IPS-18c (cell line): ENCODE data around the gene GCNT4.
"Not testable (repeated sequence)": the region's sequence is repeated elsewhere in the genome, so short reads cannot be mapped to it uniquely, and the experiment has no call there.

Source experiments
- H3K4me3 ChIP-seq: 2 replicates; pipeline ENCODE4 v1.7.0; 2013; ENCODE audit warnings: low read depth, mild to moderate bottlenecking, low read length, moderate library complexity; ENCODE audit not compliant: insufficient read depth
- H3K9me3 ChIP-seq: one replicate; pipeline ENCODE4 v1.6.1; 2013; ENCODE audit warnings: mild to moderate bottlenecking, low read length, moderate library complexity; ENCODE audit not compliant: control insufficient read depth, insufficient read depth

GCNT4 gene, protein sequence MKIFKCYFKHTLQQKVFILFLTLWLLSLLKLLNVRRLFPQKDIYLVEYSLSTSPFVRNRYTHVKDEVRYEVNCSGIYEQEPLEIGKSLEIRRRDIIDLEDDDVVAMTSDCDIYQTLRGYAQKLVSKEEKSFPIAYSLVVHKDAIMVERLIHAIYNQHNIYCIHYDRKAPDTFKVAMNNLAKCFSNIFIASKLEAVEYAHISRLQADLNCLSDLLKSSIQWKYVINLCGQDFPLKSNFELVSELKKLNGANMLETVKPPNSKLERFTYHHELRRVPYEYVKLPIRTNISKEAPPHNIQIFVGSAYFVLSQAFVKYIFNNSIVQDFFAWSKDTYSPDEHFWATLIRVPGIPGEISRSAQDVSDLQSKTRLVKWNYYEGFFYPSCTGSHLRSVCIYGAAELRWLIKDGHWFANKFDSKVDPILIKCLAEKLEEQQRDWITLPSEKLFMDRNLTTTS

DNA sequence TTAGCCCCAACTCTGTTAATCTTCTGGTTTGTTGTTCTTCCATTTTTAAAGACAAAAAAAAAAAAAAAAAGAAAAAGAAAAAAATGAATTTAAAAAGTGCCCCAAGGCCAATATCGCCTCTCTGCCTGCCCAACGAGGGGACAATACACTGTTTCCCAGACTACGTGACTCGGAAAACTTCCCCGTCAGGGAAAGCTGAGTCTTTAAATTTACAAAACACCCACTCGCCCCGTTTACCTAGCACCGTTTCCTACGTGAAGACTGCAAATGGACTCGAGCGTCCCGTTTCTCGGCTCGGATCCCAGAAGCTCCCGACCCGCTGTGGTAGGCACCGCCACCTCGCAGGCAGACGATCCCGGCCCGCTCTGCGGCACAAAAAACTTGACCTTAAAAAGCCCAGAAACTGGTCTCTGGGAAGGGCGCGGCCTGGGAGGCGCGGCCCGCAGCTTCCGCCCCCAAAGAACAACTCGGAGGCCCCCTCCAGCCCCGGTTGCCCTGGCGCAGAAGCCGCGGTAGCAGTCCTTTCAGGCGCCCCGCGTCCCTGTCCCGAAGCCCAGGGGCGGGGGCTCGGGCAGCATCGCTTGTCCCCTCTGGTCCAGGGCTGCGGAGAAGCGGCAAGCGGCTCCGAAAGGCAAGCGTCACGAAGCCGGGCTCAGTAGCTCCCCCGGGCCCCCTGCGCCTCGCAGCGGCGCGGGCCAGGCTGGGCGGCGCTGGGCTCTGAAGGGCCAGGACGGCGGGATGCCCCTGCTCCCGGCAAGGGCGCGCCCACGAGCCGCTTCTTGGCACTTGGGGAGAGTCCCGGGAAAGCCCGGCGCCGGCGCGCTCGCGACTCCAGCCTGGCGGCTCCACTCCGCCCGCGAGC is at the start of gene GCNT4:
Gene GCNT4 (minus strand): TSS at position 367 of the 862 bp plus-strand sequence. CDS start 22,521 bp downstream, outside the sequence.
- H3K4me3 ChIP-seq, result peak within 1 kb of the TSS; percentile 69
- H3K9me3 ChIP-seq, result no peaks in the 10 kb centered on the region

- not testable (repeated sequence) for H3K4me3 ChIP-seq
These were observed 43.6 kb upstream of the GCNT4 start for GRCh38 chr5:75095956-75096355.

DNA sequence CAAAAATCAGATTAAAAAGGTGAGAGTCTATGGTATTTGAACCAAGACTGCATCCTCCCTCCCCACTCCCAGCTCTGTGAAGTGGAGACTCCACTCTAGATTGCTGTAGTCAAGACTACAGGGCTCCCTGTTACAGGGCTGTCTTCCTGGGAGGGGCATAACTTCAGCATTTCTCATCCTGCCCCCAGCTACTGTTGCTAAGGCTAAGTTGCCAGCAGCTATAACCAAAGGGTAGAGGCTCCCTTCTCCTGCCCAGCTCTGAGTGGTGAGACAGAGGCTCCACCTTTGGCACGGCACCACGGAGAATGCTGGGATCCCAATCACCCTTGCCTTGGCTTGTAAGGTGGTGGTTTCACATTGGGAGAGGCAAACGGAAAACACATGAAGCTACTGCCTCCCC is 39.2 kb upstream of the GCNT4 start:
- no peak overlapping the region for H3K4me3 ChIP-seq

More at GRCh38 chr5:75095956-75096355, 43.6 kb upstream of the GCNT4 start:
- H3K9me3 ChIP-seq, result not testable (repeated sequence)

DNA sequence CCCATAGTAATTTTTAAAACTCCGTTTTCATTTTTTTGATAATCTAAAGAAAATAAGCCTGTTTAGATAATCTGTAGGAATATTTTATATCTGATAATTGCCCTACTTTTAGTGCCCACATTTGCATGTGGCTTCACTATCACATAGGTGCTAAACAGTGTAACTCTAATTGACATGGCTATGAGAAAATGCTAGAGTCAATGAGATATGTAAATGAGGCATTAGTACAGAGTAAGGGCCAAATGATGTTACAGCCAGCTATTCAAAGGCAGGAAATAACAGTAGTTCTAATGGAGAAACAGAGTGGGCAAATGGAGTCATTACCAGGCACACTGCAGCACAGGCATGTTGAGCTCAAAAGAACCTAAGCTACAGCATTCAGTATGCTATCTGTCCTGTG is 37.3 kb upstream of the GCNT4 start:
- no peaks in the 10 kb centered on the region for H3K9me3 ChIP-seq
- H3K4me3 ChIP-seq, result no peak overlapping the region

More for the DNA sequence above, 39.2 kb upstream of the GCNT4 start:
- H3K9me3 ChIP-seq, result no peaks in the 10 kb centered on the region

DNA sequence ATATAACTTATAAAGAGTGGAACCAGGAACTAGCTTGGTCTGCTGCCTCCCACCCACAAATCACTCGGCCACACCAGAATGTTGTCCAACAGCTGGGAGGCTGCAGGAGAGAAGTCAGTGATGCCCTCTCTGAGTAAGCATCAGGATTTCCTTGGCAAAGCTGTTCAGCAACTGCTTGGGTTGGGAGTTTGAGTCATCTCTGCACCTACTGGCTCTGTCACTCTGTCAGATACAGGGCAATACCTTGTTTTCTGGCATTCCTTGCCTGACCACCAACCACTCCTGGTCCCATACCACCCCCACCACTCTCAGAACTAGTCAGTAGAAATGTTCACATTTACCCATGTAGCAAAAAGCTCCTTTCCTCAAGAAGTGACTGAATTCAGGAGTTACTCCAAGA is 36.8 kb upstream of the GCNT4 start:
- Histone ChIP-seq H3K4me3 (no peak overlapping the region; the same call in 1 of the 2 replicates), H3K9me3 (no peaks in the 10 kb centered on the region)

- Histone ChIP-seq H3K9me3 (no peaks in the 10 kb centered on the region), H3K4me3 (no peak overlapping the region)
These were observed 36.3 kb upstream of the GCNT4 start for GRCh38 chr5:75088648-75089047.

DNA sequence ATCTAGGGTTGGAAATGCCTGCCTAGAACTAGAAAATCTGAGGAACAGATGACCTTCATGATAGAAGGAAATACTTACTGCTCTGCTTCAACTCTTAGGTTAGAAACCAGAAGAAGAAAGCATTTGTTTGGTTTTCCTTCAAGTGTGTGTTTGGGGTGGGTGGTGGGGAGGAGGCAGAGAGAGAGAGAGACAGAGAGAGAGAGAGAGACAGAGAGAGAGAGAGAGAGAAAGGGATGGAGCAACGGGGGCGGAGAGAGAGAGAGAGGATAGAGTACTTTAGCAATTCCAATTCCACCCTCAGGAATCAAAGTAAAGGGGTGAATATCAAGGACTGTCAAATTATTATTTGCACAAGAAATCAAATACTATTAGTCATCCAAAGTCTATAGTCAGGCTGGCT is 29.2 kb upstream of the GCNT4 start:
- Histone ChIP-seq H3K4me3 (no peak overlapping the region), H3K9me3 (no peaks in the 10 kb centered on the region)

- H3K4me3 ChIP-seq, H3K9me3 ChIP-seq: not testable (repeated sequence)
These were observed 27.0 kb upstream of the GCNT4 start for GRCh38 chr5:75079346-75079745.

DNA sequence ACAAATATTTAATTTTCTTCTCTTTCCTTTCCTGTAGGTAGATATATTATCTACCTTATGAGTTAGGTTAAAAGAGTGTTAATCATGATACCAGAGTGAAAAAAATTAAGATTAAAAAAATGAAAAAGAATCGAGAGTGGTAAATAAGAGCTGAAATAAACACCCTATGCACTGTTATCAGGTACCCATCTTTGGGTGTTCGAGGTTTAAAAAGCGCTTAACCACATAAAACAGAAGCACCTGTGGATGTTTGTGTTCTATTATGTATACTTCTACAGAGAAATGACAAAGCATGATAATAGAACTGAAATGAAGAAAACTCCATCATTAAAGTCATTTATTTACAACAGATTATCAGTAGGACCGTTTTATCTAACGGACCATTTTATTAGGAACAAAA is 25.7 kb upstream of the GCNT4 start:
- H3K4me3 ChIP-seq, result no peak overlapping the region
- no peaks in the 10 kb centered on the region for H3K9me3 ChIP-seq

DNA sequence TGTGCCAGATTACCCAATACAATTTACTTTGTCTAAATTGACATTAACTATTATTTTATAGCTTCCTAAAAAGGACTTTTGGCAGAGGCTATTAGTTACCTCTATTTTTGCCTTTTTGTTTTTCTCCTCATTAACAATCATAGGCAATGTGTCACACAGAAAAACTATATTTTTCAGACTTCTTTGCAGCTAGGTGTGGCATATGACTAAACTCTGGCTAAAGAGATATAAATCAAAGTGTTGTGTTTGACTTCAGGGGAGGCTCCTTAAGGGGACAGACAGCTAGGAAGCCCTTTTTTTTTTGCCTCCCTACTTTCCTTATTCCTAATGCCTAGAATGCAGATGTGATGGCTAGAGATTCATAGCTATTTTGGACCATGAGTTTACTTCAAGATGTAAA is 19.7 kb upstream of the GCNT4 start:
- H3K9me3 ChIP-seq, result no peaks in the 10 kb centered on the region
- H3K4me3 ChIP-seq, result no peak overlapping the region

GRCh38 chr5:75071100-75071499 is 18.7 kb upstream of the GCNT4 start:
- Histone ChIP-seq H3K4me3 (no peak overlapping the region), H3K9me3 (no peaks in the 10 kb centered on the region)

GRCh38 chr5:75067434-75067833 is 15.1 kb upstream of the GCNT4 start:
- no peaks in the 10 kb centered on the region for H3K9me3 ChIP-seq
- no peak overlapping the region for H3K4me3 ChIP-seq

DNA sequence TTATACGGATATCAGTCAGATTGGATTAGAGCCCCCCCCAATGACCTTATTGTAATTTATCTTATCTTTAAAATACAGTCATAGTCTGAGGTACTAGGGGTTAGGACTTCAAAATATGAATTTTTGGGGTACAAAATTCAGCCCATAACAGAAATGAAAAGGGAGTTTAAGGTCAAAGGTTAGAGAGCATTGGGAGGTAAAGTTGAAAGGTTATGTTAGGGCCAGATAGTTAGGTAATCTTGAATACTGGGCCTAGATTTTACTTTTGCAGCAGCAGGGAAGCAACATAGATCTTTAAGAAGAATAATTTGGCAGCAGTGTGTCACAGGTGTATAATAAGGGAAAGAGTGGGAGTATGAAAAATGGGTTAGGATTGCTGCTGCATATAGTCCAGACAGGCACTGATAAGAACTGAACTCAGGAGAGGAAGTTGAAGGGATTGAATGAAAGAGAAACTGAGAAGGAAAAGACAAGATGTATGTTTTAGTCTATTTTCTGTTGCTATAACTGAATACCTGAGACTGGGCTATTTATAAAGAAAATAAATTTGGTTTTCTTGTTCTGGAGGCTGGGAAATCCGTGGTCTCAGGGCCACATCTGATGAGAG is 10.7 kb upstream of the GCNT4 start:
- Histone ChIP-seq H3K9me3 (no peaks in the 10 kb centered on the region), H3K4me3 (no peak overlapping the region)

DNA sequence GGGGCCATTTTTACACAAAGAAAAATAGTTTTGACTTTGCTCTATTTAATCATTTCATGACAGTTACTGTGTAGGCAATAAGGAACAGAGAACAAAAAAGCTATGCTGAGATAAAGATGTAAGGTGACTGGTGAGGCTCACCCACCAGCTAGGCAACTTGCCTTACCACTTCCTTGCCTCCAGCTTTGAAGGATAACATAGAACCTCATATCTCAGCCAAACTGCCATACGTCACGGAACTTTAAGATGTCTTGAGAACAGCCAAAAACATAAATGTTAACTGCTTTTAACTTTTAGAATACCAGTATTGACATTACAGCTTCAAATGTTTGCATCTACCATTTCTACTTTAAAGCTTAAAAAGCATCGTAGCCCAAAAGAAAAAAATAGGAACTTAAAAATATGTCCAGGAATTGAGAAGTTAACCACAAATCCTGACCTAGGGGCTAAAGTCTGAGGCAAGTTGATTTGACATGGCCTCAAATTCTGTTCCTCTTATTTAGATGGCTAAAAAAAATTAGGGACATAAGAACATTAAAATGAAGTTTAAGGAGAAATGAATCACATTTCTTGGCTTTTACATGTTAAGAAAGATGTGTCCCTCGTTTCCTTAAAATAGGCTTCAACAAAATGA is 7.7 kb upstream of the GCNT4 start:
- Histone ChIP-seq H3K9me3 (no peaks in the 10 kb centered on the region), H3K4me3 (no peak overlapping the region)

DNA sequence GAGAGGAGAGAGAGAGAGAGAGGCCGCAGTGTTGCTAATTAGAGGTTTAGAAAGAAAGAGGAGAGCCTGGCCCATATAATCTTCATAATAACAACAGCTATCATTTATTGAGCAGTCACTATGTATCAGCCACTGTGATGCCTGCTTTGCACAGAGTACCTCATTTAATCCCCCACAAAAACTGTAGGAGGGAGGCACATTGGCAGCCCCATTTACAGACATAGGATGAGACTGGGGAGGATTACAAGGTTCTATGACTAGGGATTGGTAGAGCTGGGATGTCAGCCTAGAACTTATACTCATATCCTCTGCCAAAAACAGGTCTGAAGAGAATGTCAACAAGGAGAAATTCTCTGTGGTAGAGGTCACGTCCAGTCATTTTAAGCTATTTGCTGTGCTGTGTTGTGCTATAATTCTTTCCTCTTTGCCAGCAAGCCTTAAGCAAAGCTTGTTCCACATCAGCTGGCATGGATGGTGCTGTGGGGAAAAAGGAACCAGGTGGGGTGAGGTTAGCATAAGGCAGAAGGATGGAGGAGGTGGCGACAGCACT is 6.7 kb upstream of the GCNT4 start:
- H3K9me3 ChIP-seq, result no peaks in the 10 kb centered on the region
- H3K4me3 ChIP-seq, result no peak overlapping the region

DNA sequence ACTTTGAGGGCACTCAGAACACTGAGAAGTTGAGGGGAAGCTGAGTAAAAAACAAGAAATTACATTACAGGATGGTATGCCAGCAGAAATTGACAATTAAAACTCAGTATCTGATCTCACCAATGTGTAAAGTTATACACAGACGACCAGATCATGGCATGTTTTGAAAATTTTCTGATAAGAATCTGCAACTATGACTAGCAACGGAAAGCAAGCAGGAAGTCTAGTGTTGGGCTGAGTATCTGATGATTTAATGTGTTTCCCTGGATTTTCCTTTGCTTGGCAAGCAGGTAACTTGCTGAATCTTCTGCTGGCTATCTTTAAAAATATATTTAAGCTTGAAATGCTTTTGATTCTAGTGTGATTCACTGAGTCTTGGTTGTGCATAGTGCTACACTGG is 5.2 kb upstream of the GCNT4 start:
- H3K9me3 ChIP-seq, result no peaks in the 10 kb centered on the region
- no peak overlapping the region for H3K4me3 ChIP-seq

- H3K4me3 ChIP-seq, result no peak overlapping the region
- no peaks in the 10 kb centered on the region for H3K9me3 ChIP-seq
These were observed 3.4 kb upstream of the GCNT4 start for GRCh38 chr5:75055727-75056144.
